Epidermal melanocyte (primary cell): ENCODE data around the gene ARHGAP20.

Source experiments
- DNase-seq: peaks from one replicate; pipeline ENCODE4 v3.0.0; 2011; ENCODE audit warnings: low spot score; ENCODE audit not compliant: insufficient read length

The ARHGAP20 gene

DNA sequence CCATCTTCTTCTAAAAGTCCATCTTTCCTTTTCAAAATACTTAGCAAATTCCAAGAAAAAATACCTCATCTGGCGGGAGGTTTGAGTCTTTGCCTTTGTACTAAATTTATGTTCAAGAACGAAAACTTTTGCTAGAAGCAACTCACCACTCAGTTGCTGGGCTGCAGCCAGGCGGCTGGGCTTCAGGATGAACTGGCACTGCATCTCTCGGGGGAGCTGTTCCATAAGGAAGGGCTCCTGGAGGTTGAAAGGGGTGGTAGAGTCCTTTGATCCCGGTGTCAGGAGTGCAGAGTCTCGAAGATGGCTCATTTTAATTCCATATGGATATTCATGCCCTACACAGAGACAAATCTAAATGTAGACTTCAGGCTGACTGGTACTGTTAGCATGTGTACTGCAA is 105.8 kb downstream of the ARHGAP20 start:
- no peak for DNase-seq

DNA sequence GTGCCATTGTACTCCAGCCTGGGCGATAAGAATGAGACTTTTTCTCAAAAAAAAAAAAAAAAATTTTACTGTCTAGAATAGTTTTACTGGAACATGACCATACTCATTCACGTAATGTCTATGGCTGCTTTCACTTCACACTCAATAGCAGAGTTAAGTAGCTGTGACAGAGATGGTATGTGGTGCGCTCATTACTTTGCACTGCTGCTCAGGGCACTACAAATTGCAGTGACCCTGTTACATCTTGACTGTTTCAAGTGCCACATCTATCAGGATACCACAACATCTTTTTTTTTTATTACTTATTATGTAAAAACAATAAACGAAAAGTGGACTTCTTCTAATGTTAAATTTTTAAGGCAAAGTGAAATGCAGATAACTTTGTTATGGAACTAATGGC is 110.3 kb downstream of the ARHGAP20 start:
- no peak for DNase-seq

DNA sequence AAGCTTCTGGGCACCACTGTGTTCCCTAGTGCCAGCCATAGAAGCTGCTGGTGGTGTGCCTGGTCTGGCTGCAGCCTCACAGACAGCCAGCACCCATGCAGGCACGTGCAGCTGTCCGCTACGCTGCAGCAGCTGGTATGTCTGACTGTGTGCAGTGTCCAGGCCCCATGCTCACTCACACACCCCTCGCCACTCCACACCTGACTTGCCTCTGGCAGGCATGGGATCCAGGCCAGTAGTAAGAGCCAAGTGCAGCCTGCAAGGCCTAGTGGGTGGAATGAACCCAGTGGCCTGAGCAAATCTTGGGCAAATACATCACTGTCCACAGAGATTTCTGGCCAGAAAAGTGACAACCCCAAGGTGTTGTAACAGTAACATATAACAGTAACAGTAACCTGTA is 111.9 kb downstream of the ARHGAP20 start:
- DNase-seq: no peak

DNA sequence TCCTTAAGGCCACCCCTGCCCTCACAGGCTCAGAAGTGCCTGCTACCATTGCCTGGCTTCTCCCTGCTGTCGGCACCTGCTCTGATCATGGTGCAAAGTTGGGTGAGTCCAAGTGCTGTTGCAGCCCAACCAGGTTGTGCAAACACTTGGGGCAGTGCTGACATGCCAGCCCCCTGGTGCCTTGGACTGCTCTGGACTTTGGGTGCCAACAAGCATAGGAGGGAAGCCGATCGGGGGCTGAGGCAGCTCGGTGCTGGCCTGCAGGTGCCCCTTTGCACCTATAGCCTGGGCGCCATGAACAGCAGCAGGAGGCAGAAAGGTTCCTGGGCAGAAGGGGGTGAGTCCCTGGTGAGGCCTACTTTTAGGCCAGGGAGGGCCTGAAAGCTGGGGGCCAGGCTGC is 113.0 kb downstream of the ARHGAP20 start:
- DNase-seq: no peak

DNA sequence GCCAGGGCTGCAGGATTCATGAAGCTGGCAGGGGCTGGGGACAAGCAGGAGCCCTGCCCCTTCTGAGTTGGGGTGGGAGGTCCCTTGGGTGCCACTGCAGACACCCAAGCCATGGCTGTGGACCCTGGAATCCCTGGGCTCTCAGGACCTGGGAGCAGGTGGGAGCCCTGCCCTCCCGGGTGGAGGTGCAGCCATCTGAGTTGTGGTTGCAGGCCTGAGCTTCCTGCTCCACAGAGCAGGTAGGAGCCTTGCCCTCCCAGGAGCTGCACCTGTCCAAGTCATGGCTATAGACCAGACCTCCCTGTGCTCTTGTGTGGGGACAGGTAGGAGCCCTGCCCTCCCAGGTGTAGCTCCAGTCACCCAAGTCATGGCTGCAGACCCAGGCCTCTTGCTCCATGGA is 113.5 kb downstream of the ARHGAP20 start:
- DNase-seq: no peak

DNA sequence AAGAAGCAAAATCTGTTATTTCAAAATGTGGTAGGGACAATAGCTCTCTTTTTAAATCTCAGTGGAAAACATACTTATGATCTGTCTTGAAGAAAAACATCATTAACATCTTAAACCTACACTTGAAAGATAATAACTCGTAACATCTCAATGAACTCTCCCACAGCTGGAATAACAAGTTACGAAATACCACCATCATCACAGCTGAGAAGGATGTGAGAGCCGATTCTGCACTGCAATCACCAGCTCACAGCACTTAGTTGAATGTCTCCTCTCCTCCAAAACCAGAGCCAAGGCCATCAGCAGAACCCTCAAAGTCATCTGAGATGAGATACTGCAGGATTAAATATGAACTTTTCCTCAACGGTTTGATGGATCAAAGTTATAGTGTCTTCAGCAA is 124.3 kb downstream of the ARHGAP20 start:
- DNase-seq: no peak

DNA sequence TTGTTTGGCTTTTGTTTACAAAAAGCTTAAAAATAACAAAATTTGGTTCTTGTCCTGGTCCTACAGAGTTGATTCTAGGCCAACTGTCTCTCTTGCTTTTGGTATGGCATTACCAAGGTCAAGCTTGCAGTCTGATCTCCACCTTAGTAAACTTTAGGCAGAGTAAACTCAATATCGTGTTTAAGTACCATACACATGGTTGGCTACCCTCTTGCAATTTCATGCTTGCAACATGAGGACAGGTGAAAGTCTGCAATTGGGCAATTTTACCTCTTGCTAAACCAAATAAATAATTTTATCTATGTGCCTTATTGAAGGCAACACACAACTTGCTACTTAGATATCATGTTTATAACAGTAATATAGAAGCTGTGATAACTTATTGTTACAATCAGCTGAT is 125.1 kb downstream of the ARHGAP20 start:
- DNase-seq: no peak

DNA sequence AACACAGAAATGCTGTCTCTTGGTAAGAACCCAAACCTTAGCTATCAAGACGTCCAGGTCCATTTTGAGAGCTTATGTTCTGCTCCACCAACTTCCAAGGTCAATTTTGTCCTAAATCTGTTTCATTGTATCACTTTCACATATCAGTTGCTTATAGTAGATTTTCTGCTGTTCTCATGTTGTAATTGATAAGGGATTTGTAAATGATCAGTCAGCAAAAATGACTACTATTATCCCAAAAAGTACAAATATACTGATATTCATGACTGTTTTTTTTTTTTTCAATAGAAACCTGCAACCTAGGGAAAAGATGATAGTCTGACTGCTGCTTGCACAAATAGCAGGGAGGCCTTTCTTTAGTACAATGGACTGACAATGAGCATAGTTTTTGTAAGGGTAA is 128.1 kb downstream of the ARHGAP20 start:
- no peak for DNase-seq

DNA sequence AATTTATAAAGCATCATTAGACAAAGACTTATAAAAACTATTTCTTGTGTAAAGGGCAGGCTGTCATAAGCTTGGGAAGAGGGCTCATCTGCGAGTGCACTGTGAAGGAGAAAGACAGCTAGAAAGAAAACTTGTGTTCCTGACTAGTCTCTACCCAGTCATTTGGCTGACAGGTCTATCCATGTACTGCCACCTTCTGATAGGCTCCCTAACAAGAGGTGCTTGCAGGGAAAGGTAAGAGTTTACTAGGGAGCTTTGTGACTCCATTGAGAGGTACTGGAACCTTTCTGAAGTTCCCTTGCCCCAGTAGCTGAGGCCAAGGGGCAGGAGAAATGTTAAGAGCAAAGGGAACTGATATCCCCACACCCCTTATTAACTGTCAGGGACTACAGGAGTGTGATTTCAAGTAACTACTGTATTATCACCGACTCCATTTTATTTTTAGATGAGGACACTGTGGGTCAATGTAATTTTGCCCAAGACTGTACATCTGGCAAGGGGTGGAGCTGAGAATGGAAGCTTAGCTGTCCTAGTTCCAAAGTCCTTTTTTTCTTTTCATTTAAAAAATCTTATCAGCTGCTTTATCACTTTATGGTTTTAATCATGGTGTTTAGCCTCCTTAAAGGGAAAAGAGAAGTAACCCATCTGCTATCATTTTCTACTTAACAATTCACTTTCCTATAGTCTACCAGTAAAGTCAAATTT is 129.4 kb downstream of the ARHGAP20 start:
- no peak for DNase-seq

DNA sequence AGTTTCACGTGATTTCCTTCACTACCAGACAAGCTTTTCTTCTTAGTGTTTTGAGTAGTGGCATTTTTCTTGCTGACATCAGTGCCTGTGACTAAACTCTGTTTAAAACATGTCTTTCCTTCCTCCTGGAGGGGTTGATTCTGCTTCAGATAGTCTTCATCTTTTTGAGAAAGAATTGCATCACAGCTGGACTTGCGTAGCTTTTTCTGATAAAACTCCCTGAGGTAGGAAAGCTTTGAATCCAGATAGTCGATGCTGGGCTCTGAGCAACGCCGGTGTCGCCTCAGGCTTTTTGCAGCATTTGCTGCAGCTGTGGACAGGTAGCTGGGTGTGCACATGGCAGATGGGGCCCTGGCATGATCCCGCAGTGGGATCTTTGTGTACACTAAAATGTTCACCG is 131.7 kb downstream of the ARHGAP20 start:
- no peak for DNase-seq

DNA sequence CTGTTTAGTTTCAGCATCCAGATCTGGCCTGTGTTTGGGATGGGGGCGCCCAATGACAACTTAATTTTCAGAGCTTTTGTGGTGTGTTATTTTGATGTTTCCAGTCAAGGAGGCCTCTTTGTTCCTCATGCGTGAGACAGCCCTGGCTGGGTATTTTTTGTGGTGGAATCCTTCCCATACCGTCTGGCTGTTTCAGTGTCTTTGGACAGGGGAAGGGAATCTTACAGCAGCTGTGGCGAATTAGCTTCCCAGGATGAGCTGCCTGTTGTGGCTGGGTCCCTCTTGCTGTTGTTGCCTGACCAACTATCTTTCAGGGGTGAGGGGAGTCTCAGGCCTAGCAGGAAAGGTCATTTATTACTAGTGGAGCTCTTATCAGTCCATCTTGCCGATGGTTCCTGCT is 138.8 kb downstream of the ARHGAP20 start:
- no peak for DNase-seq

DNA sequence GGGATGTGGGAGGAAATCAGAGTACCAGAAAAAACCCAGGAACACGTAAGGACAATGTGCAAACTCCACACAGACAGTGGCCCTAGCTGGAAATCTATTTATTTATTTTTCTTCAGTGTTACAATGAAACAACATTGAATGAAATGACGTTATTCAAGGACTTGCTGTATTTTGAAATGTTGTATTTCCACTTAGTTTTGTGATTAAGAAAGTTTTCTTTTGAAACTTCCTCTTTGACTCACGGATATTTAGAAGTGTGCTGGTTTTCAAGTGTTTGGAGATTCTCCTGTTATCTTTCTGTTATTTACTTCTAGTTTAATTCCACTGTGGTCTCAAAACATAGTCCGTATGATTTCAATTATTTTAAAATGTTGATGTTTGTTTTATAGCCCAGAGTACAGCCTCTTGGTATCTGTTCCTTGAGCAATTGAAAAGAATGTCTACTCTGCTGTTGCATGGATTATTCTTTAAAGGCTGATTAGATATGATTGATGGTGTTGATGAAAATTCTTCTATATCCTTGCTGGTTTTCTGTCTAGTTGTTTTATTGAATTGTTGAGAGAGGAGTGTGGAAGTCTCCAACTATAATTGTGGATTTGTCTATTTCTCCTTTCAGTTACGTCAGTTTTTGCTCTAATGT is 141.0 kb downstream of the ARHGAP20 start:
- no peak for DNase-seq

DNA sequence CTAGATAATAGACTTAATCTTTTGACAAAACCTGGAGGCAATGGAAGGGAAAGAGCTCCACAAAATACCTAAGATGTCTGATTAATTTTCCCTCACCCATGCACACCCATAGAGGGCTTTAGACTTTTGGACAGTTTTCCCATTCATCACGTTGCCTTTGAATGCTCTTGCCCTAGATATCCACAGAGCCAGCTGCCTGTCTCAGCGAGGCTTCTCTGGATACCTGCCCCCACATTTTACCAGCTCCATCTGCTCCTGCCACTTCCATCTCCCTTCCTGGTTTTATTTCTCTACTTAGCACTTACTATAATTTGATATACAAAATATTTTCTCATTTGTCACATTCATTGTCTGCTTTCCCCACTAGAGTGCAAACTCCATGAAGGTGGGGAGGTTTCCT is 145.7 kb downstream of the ARHGAP20 start:
- DNase-seq: no peak

DNA sequence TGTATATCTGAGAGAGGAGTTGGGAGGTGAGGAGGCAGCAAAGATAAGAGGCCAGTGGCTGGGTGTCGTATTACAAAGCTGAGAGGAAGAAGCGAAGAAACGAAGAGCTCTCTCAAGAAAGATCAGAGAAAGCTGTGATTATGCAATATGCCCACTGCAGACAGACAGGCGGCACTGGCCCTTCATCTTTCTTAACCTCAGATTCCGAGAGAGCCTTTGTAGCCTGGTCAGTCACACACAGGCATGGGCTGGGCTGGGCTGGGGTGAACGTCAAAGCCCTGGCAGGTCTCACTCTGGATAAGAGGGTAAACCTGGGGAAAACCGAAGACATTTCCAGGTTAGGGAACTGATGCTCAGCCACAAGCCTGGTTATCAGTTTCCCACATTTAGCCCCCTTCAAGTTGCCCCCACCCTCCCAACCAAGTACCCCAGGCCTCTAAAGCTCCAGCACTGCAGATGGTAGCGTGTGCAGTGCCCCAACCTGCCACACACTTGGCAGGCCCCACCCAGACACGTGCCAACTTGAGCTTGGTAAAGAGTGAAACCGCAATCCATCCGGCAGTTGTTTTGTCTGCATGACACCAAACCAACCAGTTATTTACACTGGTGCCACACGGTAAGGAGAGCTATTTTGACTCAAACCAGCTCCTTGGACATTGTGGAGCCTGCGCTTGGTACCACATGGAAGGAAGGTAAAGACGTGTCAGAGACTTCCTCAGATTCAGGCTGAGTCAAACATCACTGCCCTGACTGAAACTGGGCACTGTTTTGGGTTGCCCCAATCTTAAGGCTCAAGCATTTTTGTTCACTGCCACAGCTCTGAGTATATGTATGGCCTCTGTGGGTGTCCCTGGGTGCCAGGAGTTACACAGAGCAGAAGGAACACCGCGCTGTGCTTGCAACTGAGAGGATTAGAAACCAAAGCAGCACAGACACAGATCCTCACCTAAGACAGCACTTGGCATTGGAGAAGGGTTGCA is 146.6 kb downstream of the ARHGAP20 start:
- DNase-seq: no peak

DNA sequence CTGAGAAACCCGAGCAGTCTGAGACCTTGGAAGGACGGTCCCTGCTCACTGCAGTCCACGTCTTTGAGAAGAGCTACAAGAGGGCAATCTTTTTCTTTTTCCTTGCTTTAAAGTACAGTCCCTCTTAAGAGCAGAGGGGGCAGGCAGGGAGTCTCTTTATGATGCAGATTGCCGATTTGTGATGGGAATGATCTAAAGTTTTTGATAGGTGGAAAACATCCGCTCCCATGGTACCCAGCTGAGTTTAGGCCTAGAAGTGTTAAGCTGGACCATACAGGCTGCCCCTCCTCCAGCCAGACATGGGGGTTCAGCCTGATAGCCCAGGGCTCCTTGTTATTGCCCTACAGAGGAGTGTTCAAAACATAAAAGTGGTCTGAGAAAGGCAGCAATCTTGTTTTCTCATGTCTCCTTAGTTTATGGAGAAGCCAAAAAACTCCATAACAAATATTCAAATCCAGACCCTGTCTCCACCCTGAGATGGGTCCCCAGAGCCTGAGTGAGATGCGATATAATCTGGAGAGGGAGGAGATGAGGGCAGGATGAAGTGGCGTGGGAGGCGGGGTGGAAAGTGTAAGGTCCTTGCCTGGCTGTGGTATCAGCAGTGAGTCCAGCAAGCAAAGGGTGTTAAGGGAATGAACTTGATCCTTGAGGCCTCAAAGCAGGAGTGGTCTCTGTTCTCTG is 147.4 kb downstream of the ARHGAP20 start:
- no peak for DNase-seq

DNA sequence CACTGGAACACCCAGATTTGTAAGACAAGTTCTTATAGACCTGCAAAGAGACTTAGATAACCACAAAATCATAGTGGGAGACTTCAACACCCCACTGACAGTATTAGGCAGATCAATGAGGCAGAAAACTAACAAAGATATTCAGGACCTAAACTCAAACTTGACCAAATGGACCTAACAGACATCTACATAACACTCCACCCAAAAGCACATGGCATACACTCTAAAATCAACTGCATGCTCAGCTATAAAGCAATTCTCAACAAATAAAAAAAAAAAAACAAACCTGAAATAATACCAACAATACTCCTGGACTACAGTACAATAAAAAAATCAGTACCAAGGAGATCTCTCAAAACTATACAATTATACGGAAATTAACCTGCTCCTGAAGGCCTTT is 167.5 kb downstream of the ARHGAP20 start:
- DNase-seq: no peak

DNA sequence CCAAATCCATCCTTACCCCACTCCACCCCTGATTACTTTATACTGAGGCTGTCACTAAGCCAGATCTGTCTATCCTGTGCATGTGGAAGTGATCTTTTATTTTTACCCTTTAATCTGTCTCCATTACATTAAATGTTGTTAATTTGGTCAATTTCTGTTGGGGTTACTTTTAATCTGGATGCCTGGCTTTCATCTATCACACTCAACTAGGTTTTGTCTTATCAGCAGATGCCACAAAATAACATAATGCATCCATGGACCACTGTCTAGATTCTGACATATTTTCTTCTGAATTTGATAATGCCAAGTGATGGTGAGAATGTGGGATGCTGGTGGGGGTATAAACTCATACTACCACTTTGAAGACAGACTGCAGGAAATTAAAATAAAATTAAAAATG is 174.1 kb downstream of the ARHGAP20 start:
- no peak for DNase-seq

DNA sequence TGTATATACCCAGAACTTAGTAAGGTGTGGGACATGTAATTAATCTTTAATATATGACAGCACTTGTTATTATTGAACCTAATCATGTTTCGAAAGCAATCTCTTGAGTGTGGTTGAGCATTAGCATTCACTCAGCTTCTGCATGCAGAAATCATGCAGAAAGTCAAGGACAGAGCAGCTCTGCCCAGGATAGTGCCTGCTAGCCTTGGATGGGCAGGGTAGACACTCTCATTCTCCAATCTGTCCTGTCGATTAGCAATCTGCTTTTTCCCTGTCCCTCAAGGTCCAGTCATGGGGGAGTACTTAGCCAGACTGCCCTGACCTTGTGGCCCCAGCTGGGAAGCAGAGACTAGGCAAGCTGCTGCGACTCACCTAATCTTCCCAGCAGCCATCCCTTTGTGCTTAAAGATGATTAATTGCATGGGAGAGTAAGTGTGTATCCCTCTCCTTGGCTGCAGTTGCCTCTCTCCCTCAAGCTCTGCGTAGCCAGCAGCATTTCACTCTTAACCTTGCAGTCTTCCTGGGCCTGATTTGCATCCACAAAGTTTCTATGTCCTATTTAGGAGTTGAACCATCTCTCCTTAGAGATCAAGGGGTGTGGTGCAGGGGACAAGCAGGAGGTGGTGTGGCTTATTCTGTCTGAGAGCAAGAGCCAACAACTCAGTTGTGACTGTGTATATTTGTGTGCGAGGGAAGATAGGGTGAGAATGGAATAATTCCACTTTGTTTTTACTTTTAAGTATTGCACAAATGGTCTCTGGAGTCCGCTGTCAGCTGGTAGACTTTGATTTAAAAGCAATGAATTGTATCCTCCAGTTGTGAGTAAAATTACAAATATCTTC is 181.1 kb downstream of the ARHGAP20 start:
- no peak for DNase-seq

DNA sequence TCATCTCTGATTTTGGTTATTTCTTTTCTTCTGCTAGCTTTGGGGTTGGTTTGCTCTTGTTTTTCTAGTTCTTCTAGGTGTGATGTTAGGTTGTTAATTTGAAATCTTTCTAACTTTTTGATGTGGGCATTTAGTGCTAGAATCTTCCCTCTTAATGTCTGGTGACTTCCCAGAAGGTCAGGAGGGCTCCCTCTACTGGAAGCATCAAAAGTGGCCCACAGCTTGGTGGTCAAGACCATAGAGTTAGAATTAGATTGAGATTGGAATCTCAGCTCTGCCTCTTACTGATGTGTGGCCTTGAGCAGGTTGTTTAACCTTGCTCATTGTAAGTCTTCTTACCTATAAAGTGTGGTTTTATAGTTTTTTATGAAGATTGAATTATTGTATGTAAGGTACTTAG is 183.2 kb downstream of the ARHGAP20 start:
- DNase-seq: no peak

DNA sequence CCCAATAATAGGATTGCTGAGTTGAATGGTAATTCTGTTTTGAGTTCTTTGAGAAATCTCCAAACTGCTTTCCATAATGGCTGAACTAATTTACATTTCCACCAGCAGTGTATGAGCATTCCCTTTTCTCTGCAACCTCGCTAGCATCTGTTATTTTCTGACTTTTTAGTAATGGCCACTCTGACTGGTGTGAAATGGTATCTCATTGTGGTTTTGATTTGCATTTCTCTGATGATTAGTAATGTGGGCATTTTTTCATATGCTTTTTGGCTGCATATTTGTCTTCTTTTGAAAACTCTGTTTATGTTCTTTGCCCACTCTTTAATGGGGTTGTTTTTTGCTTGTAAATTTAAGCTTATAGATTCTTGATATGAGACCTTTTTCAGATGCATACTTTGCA is 185.1 kb downstream of the ARHGAP20 start:
- no peak for DNase-seq
